HEK293T (cell line): ENCODE data around the gene FASTKD2.

Source experiments
- BHLHE40 ChIP-seq: fragments of 450-650 bp; IDR thresholded peaks from 2 replicates; pipeline ENCODE4 v1.6.1; 2016; ENCODE audit warnings: mild to moderate bottlenecking, moderate library complexity, borderline replicate concordance
- FOXA1 ChIP-seq: fragments of 450-650 bp; IDR thresholded peaks from 2 replicates; pipeline ENCODE4 v1.6.1; 2016; ENCODE audit warnings: mild to moderate bottlenecking
- FOXM1 ChIP-seq: fragments of 450-650 bp; IDR thresholded peaks from 2 replicates; pipeline ENCODE4 v1.6.1; 2017; ENCODE audit warnings: mild to moderate bottlenecking, borderline replicate concordance

DNA sequence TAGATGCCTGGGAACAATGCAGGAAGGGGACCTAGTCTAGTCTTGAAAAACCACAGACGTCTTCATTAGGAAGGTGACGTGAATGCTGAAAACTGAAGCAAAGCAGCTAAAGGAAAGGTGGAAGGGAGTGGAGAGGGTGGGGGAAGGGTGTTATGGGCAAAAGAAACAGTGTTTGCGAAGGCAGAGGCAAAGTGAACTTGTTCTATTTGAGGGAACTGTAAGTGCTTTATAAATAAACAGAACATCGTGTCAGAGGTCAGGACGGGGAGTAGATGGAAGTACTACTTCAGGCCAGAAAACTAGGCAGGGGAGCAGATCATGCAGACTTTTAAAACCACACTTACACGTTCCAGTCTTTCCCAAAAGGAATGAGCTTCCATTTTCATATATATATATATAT lies 57.8 kb downstream of the FASTKD2 start:
- no peak for TF ChIP-seq BHLHE40
- no peak for TF ChIP-seq FOXM1
- TF ChIP-seq FOXA1 = no peak
